Stimulated activated CD8-positive, alpha-beta memory T cell treated with anti-CD3 and anti-CD28 coated beads, Interleukin-12 subunit alpha, Interleukin-12 subunit beta, amount 100 ng/mL, for 1 hour (primary cell): ENCODE measurements around the gene ATP13A3.

Experiments used
- DNase-seq: peaks from one replicate; pipeline ENCODE4 v3.0.0-alpha.2; 2020; ENCODE audit warnings: low read depth

Gene ATP13A3

DNA sequence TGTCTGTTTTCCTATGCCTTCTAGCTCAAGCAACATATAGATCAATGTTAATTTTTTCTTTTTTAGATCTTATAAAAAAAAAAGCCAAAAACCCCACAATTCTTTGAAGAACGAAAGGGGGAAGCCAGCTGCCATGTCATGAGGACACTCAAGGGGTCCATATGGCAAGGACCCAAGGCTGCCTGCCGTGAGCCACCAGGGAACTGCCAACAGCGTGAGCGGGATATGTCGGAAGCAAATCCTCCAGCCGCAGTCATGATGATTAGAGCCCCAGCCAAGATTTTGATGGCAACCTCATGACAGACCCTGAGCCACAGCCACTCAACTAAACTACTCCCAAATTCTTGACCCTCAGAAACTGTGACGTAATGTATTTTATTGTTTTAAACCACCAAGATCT, 94.2 kb downstream of the ATP13A3 start:
- no peak for DNase-seq

- DNase-seq: no peak
Observed at GRCh38 chr3:194390835-194391234, 96.0 kb downstream of the ATP13A3 start.

DNA sequence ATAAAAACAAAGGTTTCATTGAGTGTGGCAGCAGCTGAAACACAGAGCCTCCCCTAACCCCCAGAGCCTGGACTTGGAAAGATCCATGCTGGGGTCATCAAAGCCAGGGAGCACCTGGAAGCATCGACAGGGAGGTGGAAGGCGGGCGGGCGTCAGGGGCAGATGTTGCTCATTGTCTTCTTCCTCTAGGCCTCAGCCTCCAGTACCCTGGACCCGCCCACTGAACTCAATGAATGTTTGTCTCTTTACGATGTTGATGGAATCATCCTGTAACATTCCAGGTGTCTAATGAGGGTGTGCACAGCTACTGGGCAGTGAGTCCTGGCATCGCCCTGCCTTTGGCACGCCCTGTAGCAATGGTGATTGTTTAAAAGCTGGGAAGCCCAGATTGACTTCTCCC, 97.5 kb downstream of the ATP13A3 start:
- no peak for DNase-seq

- DNase-seq: no peak
Observed at GRCh38 chr3:194387926-194388418, 98.8 kb downstream of the ATP13A3 start.

GRCh38 chr3:194387276-194387675, 99.5 kb downstream of the ATP13A3 start:
- DNase-seq: no peak

GRCh38 chr3:194386648-194387047, 100.2 kb downstream of the ATP13A3 start:
- no peak for DNase-seq

GRCh38 chr3:194386066-194386465, 100.7 kb downstream of the ATP13A3 start:
- no peak for DNase-seq

GRCh38 chr3:194384569-194385001, 102.2 kb downstream of the ATP13A3 start:
- DNase-seq: no peak

GRCh38 chr3:194384156-194384555, 102.6 kb downstream of the ATP13A3 start:
- no peak for DNase-seq

DNA sequence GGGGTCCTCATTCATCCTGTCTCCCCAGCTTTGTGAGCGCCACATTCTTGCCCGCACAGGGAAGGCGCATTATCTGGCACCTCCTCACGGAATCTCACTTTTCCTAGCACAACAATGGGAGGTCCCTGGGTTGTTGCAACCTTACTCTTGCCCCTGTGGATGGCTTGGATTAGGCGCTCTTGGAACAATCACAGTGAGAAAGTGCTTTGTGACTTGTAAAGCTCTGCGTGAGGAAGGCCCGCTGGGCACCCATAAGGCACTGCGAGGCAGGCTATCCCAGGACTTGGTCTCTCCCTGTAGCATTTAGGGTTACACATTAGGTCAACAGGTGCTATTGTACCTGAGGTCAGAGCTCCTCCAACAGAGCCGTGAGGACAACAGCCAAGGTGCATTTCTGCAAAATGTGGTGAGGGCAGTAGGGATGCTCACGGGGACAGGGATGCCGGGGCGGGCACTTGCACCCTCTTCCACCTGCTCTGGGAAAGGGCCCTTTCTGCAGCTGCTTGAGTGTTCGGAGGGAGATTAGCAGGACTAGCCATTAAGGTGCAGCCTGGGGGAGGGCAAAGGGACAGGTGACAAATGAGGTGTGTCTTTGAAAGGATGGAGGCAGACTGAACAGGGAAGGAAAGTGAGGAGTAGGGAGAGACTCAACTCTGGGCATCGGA, 103.4 kb downstream of the ATP13A3 start:
- no peak for DNase-seq

DNA sequence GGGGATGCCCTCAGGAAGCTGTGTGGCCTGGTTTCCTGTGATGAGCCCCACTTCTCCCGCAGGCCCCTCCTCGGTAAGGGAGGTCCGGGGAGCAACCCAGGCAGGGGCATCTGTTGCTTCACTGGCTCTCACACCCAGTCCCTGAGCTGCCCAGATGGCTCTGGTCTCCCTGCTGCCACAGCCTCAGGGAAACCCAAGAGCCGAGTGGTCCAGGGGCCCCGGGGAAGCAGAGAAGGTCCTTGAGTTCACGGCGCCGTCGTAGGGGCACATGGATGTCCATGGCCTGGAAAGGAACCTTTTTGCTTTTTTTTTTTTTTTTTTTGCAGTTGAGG, 103.9 kb downstream of the ATP13A3 start:
- DNase-seq: no peak

DNA sequence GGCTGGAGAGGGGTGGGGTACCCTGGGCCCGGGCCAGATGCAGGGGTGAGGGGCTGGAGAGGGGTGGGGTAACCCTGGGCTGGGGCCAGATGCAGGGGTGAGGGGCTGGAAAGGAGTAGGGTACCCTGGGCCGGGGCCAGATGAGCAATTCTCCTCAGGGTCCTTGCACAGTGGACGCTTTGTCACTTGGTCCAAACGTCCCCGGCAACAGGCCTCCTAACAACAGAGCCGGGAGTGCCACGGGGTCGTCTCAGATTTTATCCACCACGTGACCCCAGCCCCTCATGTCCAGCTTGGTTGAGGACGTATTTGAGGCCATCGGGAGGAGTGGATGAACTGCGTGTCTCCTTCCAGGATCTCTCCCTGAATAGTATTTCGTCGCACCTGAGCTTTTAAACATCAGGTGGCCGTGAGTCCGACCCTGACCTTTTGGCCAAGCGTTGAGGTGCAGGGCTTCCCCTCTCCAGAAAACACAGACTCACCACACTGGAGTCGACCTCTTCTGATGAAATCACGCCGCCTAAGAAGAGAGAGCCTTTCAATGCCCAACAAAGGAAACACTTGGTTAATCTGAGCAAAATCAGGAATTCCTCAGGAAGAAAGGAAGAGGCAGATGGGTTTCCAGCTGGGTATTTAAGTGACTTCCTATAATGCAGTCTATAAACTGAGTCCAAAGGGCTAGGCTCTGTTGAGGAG, 104.5 kb downstream of the ATP13A3 start:
- DNase-seq: no peak

DNA sequence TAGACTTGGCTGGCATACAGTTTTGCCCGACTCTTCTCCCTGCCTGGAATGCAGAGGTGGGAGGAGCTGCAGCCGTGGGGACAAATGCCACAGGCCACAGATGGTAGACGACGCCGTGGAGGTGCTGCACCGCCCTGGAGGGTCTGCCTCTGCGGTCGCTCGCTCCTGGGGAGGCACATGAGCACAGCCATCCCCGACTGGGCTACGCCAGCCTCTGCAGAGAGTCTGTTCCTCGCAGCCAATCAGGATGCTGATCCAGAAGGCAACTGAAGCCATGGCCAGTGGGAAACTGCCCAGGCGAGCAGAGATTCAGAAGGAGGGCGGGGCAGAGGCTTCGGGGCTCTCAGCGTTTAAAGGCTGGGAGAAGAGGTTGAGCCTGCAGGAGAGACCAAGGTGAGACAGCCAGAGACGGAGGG, 105.3 kb downstream of the ATP13A3 start:
- DNase-seq: no peak

DNA sequence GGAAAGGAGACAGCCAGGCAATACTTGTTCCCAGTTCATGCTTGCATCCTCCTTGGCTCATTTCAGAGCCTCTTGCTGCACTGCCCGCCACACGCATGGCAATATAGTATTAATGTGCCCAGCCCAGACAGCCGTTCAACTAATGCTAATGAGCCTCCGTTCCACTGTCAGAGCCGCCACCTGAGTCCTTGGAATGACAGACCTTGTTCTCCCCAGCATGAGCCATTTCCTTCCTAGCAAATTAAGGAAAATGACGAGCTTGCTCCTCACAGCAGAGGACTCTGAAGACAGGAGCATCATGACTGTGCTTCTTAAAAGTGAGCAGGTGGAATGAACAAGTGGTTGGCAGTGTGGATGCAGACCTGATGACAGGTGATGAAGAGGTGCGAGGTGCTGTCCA, 106.5 kb downstream of the ATP13A3 start:
- no peak for DNase-seq

GRCh38 chr3:194379651-194380050, 107.2 kb downstream of the ATP13A3 start:
- no peak for DNase-seq

GRCh38 chr3:194379231-194379630, 107.6 kb downstream of the ATP13A3 start:
- DNase-seq: no peak

GRCh38 chr3:194377708-194378107, 109.1 kb downstream of the ATP13A3 start:
- DNase-seq: no peak

- no peak for DNase-seq
Observed at GRCh38 chr3:194376241-194376560, 110.6 kb downstream of the ATP13A3 start.

DNA sequence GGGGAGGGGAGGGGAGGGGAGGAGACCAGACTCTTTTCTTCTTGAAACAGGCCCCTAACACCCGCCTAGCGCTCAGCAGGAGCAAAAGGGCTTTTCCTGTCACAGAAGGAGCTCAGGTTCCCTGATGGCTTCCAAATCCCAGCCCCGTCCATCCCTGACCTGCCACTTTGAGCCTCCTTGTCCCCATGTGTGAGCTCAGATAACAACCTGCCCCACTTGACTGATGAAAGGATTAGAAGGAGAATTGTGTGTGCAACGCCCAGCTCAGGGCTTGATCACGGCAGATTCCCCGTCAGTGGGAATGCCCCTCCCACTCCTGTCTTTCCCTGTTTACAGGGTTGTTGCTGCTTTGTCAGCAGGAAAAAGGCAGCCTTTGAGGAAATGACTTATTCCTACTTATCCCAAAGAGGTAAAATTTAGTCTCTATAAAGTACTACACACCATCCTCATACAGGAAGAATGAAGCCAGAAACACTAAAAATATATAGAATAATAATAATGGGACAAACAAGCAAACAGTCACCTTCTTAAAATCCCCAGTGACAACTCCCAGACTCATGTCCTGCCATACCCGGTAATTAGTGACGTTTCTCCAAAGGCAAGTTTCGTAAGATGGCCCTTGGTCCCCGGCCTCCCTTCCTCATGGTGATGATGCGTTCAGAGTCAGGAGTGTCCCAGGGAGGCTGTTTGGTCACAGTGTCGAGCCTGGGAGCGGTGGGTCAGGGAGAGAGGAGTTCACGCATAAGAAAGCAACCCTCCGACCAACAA, 111.1 kb downstream of the ATP13A3 start:
- no peak for DNase-seq

DNA sequence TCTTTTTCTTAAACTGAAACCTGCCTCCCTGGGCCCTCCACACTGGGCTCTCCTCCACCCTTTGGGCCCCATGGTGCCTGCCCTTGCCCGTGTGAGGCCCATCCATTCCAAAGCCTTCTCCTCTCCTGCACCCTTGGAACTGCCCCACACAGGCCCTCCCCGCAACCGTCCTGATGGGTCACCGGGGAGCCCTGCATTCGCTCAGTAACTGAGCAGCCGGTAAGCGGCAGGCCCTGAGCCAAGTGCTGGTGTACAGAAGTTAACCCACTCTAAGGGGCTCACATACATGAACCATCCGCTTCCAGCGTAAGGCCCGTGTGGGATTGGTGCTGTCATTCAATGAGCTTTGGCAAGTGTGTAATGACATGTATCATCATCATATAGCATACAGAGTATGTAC, 111.9 kb downstream of the ATP13A3 start:
- no peak for DNase-seq

DNA sequence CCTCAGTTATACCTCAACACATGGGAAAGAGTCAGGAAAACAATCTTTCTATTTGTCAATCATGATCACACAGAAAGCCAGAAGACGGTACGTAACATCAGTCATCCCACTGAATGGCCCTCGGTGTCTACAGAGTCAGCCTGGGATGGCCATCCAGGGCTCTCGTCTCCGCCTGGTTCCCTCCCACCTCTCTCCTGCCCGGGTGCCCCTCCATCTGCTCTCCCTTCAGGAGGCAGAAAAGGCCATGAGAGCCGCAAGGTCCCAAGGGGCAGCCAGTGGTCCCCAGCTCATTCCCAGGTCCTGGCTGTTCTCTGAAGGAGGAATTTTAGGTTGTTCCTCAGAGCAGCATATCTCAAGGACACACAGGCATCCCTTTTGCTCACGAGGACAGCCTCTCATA, 112.9 kb downstream of the ATP13A3 start:
- no peak for DNase-seq

DNA sequence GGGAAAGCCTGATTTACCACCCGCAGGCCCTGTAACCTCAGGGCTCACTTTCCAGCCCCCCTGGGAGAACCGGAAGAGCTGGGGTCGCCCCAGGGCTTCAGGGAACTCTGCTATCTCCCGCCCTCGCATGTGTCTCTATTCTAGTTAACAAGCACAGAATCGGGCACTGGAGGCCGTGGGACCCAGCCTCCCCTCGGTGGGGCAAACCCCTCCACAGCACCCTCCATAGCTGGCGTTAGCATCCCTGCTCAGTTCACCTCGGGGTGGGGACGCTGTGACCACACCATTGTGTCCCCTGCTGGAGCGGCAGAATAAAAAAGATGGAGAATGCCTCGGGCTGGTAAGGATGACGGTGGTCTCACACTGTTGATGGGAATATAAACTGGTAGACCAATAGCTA, 113.8 kb downstream of the ATP13A3 start:
- no peak for DNase-seq

DNA sequence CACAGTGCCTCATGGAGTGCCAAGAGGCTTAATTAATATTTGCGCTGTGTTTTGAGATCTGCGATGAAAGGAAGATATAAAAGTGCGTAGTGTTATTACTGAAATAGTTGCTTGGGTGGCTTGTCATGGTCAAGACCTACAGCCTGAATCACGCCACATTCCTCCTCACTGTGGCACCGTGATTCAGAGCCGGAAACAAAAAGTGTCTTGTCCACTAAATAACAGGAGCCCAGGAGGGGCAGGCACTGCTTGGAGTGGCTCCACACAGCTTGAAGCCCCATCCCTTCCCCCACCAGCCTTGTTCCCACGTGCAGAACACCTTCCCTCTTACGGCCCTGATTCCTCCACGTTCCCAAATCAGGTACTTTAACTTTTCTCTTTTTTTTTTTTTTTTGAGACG, 116.0 kb downstream of the ATP13A3 start:
- DNase-seq: no peak
